Brain microvascular endothelial cell (primary cell): ENCODE measurements around the gene SYT7.

ENCODE experiments used
- DNase-seq: peaks from one replicate; pipeline ENCODE4 v3.0.0-alpha.2; 2020
- H3K27ac ChIP-seq: fragments of 250-450 bp; sonication (Bioruptor Pico); 2 replicates; pipeline ENCODE4 v1.5.1; 2020; ENCODE audit warnings: mild to moderate bottlenecking, moderate library complexity
- H3K27me3 ChIP-seq: fragments of 250-450 bp; sonication (Bioruptor Pico); replicated peaks from 2 replicates; pipeline ENCODE4 v1.5.1; 2020; ENCODE audit warnings: mild to moderate bottlenecking
- H3K36me3 ChIP-seq: fragments of 250-450 bp; sonication (Bioruptor Pico); replicated peaks from 2 replicates; pipeline ENCODE4 v1.5.1; 2020; ENCODE audit warnings: mild to moderate bottlenecking
- H3K4me3 ChIP-seq: 2 replicates; pipeline ENCODE4 v1.5.1; 2011; ENCODE audit warnings: low read depth, mild to moderate bottlenecking, control low read depth, low read length, moderate library complexity
- in situ Hi-C: cut with HindIII; loops from 2 replicates; pipeline ENCODE4 v1.10.0; 2017; ENCODE audit warnings: low sequenced_read_pairs, low pct_ligation_motif_present
- TF ChIP-seq, protein P1 (sequence below): IDR thresholded peaks from 2 replicates; pipeline ENCODE4 v1.5.1; 2011; ENCODE audit warnings: low read depth, mild to moderate bottlenecking, moderate library complexity, low read length, control low read depth, inconsistent platforms; ENCODE audit errors: missing control alignments

The SYT7 gene

DNA sequence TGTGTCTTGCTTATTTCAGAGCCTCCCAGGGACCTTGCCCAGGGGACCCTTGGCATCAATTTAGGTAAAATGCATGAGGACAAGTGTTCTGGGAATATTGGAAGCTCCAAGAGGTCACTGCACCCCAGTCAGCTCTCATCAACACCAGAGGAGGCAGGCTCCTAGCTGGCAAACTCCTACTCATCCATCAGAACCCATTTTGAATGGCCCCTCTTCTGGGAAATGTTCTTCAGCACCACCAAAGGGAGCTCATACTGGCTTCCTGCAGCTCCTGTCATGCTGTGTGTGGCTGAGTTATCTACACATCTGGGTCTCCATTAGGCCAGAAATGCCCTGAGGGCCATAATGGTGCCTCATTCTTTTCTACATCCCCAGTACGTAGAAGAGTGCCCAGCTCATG is 54.6 kb downstream of the SYT7 start:
- Histone ChIP-seq H3K36me3 (no peaks in the 10 kb centered on the region), H3K27ac (no peak overlapping the region), H3K4me3 (no peak overlapping the region), H3K27me3 (peaks cover 26% of the 10 kb centered on the region)
- TF ChIP-seq, protein P1, sequence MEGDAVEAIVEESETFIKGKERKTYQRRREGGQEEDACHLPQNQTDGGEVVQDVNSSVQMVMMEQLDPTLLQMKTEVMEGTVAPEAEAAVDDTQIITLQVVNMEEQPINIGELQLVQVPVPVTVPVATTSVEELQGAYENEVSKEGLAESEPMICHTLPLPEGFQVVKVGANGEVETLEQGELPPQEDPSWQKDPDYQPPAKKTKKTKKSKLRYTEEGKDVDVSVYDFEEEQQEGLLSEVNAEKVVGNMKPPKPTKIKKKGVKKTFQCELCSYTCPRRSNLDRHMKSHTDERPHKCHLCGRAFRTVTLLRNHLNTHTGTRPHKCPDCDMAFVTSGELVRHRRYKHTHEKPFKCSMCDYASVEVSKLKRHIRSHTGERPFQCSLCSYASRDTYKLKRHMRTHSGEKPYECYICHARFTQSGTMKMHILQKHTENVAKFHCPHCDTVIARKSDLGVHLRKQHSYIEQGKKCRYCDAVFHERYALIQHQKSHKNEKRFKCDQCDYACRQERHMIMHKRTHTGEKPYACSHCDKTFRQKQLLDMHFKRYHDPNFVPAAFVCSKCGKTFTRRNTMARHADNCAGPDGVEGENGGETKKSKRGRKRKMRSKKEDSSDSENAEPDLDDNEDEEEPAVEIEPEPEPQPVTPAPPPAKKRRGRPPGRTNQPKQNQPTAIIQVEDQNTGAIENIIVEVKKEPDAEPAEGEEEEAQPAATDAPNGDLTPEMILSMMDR: no peak
- in situ Hi-C loops: no loop called here
- no peak for DNase-seq

DNA sequence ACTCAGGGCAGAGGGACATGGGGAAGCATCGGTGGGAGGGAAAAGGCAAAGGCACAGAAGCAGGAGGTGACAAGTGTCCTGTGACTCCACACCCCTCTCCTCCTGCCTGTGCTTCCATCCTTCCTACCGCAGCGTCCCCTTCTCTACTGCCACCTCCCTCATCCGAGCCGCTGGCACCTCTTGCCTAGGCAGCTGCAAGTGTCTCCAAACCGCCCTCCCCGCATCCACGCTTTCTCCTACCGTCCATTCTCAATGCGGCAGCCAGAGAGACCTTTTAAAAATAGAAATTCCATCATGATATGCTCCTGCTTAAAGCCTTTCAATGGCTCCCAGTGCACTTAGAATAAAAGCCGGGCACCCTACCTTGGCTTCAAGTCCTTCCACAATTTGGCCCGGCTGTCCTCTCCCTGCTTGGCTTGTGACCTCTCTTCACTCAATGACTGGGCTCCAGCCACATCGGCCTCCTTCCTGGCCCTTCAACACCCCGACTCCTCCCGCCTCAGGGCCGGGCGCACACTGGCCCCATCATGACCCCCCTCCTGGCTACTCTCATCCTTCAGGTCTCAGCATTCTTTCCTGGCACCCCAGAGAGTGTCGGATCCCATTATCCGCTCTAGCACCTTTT is 55.8 kb downstream of the SYT7 start:
- no peak overlapping the region for H3K27ac ChIP-seq
- TF ChIP-seq, protein P1: no peak
- peaks cover 26% of the 10 kb centered on the region for H3K27me3 ChIP-seq
- H3K36me3 ChIP-seq: no peaks in the 10 kb centered on the region
- DNase-seq: no peak
- H3K4me3 ChIP-seq: no peak overlapping the region
- in situ Hi-C loops: no loop called here

DNA sequence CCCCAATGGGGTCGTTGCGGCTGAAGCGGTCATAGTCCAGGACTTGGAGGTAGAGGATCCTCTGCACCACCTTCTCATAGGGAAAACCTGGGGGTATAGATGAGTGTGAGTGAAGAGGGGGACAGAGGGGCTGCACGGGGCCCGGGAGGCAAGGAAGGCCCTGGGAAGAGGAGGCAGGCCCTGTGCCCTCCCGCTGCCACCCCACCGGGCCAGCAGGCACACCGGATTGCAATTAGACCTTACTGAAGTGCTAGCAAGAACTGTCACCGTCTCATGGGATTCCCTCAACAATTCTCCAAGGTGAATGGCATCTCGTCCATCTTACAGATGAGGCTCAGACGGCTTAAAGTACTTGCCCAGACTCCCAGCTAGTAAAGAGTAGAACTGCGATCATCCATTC is 56.4 kb downstream of the SYT7 start:
- Histone ChIP-seq H3K27me3 (peaks cover 23% of the 10 kb centered on the region), H3K36me3 (no peaks in the 10 kb centered on the region), H3K27ac (no peak overlapping the region), H3K4me3 (no peak overlapping the region)
- no peak for DNase-seq
- in situ Hi-C loops: no loop called here
- TF ChIP-seq, protein P1: no peak

DNA sequence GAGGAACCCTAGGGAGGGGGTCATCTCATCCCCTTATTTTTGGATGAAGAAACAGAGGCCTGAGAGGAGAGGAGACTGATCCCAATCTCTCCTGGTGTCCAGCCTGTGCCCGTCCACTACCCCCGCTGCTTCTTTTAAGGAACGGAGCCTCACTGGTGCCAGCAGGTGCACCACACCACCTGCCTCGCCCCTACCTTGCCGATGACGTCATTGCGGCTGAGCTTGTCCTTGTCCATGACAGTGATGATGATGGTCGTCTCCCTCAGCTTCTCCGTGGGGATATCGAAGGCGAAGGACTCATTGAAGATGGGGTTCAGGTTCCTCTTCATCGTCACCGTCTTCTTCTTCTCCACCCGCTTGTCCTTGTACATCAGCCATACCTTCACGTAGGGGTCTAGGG is 58.0 kb downstream of the SYT7 start:
- Histone ChIP-seq H3K36me3 (no peaks in the 10 kb centered on the region), H3K27ac (no peak overlapping the region), H3K27me3 (peaks cover 14% of the 10 kb centered on the region), H3K4me3 (no peak overlapping the region)
- in situ Hi-C loops: no loop called here
- DNase-seq: no peak
- TF ChIP-seq, protein P1: no peak

DNA sequence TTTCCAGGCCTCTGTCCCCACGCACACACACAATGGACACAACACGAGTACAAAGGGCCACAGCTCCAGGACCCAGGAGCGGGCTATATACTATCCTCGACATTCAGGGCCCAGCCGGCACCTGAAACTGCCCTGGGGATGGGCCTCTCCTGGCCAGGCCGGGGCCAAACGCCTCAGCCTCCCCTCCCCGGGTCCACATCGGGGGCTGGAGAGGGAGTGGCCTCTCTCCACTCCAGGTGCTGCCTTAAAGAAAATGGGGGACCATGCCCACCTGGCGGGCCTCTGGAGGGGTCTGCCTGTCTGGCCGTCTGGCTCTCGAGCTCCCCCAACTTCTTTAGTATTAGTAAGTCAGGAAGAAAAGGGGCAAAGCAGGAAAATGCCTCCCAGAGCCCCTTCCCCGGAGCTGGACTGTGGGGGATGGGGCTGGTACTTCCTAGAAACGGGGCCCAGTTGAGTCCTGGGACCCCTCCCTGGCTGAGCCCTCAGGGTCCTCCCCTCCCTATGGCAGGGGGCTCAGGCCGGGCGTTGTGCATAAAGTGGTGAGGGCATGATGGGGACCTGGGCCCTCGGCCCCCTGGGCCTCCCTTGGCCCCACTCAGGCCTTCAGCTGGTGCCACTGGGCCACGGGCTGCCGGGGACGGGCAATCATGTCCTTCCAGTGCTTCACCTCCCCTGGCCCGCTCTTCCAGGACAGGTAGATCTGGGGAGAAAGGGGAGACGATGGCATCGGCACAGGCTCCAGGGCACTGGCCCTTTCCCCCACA is 62.7 kb downstream of the SYT7 start:
- H3K27ac ChIP-seq: no peak overlapping the region
- H3K4me3 ChIP-seq: no peak overlapping the region
- DNase-seq: no peak
- H3K36me3 ChIP-seq: no peaks in the 10 kb centered on the region
- TF ChIP-seq, protein P1: no peak
- in situ Hi-C loops: no loop called here
- no peaks in the 10 kb centered on the region for H3K27me3 ChIP-seq
